ENCODE results near the gene COL6A2.

- TF ChIP-seq, protein P1, sequence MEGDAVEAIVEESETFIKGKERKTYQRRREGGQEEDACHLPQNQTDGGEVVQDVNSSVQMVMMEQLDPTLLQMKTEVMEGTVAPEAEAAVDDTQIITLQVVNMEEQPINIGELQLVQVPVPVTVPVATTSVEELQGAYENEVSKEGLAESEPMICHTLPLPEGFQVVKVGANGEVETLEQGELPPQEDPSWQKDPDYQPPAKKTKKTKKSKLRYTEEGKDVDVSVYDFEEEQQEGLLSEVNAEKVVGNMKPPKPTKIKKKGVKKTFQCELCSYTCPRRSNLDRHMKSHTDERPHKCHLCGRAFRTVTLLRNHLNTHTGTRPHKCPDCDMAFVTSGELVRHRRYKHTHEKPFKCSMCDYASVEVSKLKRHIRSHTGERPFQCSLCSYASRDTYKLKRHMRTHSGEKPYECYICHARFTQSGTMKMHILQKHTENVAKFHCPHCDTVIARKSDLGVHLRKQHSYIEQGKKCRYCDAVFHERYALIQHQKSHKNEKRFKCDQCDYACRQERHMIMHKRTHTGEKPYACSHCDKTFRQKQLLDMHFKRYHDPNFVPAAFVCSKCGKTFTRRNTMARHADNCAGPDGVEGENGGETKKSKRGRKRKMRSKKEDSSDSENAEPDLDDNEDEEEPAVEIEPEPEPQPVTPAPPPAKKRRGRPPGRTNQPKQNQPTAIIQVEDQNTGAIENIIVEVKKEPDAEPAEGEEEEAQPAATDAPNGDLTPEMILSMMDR (IDR thresholded peaks at IDR 0.05): no peak
- TF ChIP-seq EP300 (IDR thresholded peaks at IDR 0.05) (no peak), POLR2A (IDR thresholded peaks at IDR 0.05) (no peak), POLR2AphosphoS5 (IDR thresholded peaks at IDR 0.05) (no peak)
Observed at GRCh38 chr21:46089285-46089684, 8.6 kb upstream of the COL6A2 start.
